K562 (cell line): ENCODE measurements around the gene MCCC2. TPM values are rescaled to one million over a fixed set of nuclear protein-coding genes. Genes with fewer than 3 reads are reported as not detected.

Experiments used
- AFF1 ChIP-seq, 2 experiments: fragments of 450-650 bp; IDR thresholded peaks; 2 replicates each; pipeline ENCODE4 v1.6.1; 2018; ENCODE audit warnings: mild to moderate bottlenecking in 2 of 2, low read depth in 1 of 2; ENCODE audit not compliant: partially characterized antibody in 2 of 2
- BCOR ChIP-seq: fragments of 450-650 bp; IDR thresholded peaks from 2 replicates; pipeline ENCODE4 v1.6.1; 2016
- GMEB1 ChIP-seq: fragments of 250-450 bp; sonication (Bioruptor Pico); IDR thresholded peaks from 2 replicates; pipeline ENCODE4 v1.4.0; 2020; ENCODE audit warnings: mild to moderate bottlenecking
- HINFP ChIP-seq: fragments of 450-650 bp; conservative IDR thresholded peaks from 2 replicates; pipeline ENCODE4 v1.6.1; 2016; ENCODE audit warnings: missing genetic modification characterization, low read depth, mild to moderate bottlenecking, control low read depth, missing compliant biosample characterization
- KHSRP ChIP-seq: fragments of 450-650 bp; IDR thresholded peaks from 2 replicates; pipeline ENCODE4 v1.6.1; 2017
- MEF2A ChIP-seq: IDR thresholded peaks from 2 replicates; pipeline ENCODE4 v1.6.1; 2011; ENCODE audit warnings: low read depth, mild to moderate bottlenecking, low read length, moderate library complexity; ENCODE audit not compliant: control insufficient read depth
- NRF1 ChIP-seq, 2 experiments: fragments of 450-650 bp; IDR thresholded peaks in 1 of 2; conservative IDR thresholded peaks in 1 of 2; 2 replicates each; pipeline ENCODE4 v1.6.1; 2014; ENCODE audit warnings: mild to moderate bottlenecking in 2 of 2
- POLR2G ChIP-seq: fragments of 200-400 bp; formaldehyde crosslinking; IDR thresholded peaks from 2 replicates; pipeline ENCODE4 v1.6.1; 2017; ENCODE audit warnings: low read depth, mild to moderate bottlenecking, antibody characterized with exemption, low read length, moderate library complexity
- PTBP1 ChIP-seq: fragments of 200-400 bp; formaldehyde crosslinking; IDR thresholded peaks from 2 replicates; pipeline ENCODE4 v1.6.1; 2017; ENCODE audit warnings: low read depth, low read length
- SUPT5H ChIP-seq: fragments of 450-650 bp; IDR thresholded peaks from 2 replicates; pipeline ENCODE4 v1.6.1; 2016
- TBP ChIP-seq: optimal IDR thresholded peaks from 2 replicates; pipeline ENCODE3; 2011; ENCODE audit warnings: low read depth, low read length, improper control_type of control experiment
- TEAD4 ChIP-seq, 2 experiments: sonication (generic) in 1 of 2; formaldehyde crosslinking in 1 of 2; IDR thresholded peaks; 2 replicates each; pipeline versions ENCODE4 v1.6.1 to v1.8.0; 2012 to 2022; ENCODE audit warnings: borderline replicate concordance in 1 of 2, inconsistent platforms in 1 of 2, low read length in 1 of 2, mild to moderate bottlenecking in 1 of 2, missing genetic modification reagents in 1 of 2
- ZNF311 ChIP-seq: fragments of 250-450 bp; sonication (Bioruptor Pico); IDR thresholded peaks from 2 replicates; pipeline ENCODE4 v1.4.0; 2020; ENCODE audit warnings: mild to moderate bottlenecking, moderate library complexity
- ZNF395 ChIP-seq: fragments of 200-800 bp; sonication (Bioruptor generic); IDR thresholded peaks from 2 replicates; pipeline ENCODE4 v1.6.1; 2017; ENCODE audit warnings: missing genetic modification characterization, missing compliant biosample characterization
- ZNF408 ChIP-seq: fragments of 250-450 bp; sonication (Bioruptor Pico); IDR thresholded peaks from 2 replicates; pipeline ENCODE4 v1.4.0; 2020; ENCODE audit warnings: low read depth, mild to moderate bottlenecking, moderate library complexity
- ZNF449 ChIP-seq: fragments of 250-450 bp; sonication (Bioruptor Pico); IDR thresholded peaks from 2 replicates; pipeline ENCODE4 v1.8.0; 2022; ENCODE audit warnings: moderate library complexity, mild to moderate bottlenecking, inconsistent platforms
- polyA plus RNA-seq, 8 experiments: library from polyadenylated mRNA; depleted of rRNA in 4 of 8; stranded (reverse) in 5 of 8; unstranded in 3 of 8; fragments of >200 nt; fragmentation: Nextera tagmentation in 2 of 8; fragmentation: Illumina TruSeq in 1 of 8; extraction: Ambion mirVana in 2 of 8; extraction: Trizol in 1 of 8; gene quantifications; 2 replicates each; pipeline versions ENCODE4 v1.2.1 to v1.2.3, GENCODE V29; 2011 to 2014; ENCODE audit warnings: inconsistent platforms in 1 of 8, missing spikeins in 1 of 8
- total RNA-seq, 7 experiments: library from RNA; depleted of rRNA in 6 of 7; stranded (reverse); fragments of >200 nt in 6 of 7; fragmentation: Illumina TruSeq in 2 of 7; extraction: Trizol in 2 of 7; gene quantifications; 2 replicates each; pipeline versions ENCODE4 v1.2.1 to v1.2.3, GENCODE V29; 2011 to 2021; ENCODE audit warnings: low replicate concordance in 1 of 7

Gene MCCC2
- total and polyA plus RNA-seq, 9 of the 15 experiments (the other 6 are each of a cell fraction or from before 2014, with no cell fraction given): 17.1 to 77.9 (median 52.5) TPM

GRCh38 chr5:71586941-71587765 lies at the start of gene MCCC2 (continued):
- peak in 1 of 2 experiments; percentile 45 for TF ChIP-seq AFF1 (IDR thresholded peaks at IDR 0.05; ENCODE audit: low read depth in 1 of 2, partially characterized antibody in 2 of 2)
- TF ChIP-seq TEAD4 (IDR thresholded peaks at IDR 0.05; ENCODE audit: low read length): no peak
- no peak for TF ChIP-seq TEAD4 (CRISPR knock-in tag; IDR thresholded peaks at IDR 0.05; ENCODE audit: borderline replicate concordance)
- TF ChIP-seq GMEB1 (CRISPR knock-in tag): no peak
- TF ChIP-seq HINFP (tag): no peak
- TF ChIP-seq SUPT5H: peak; percentile 87
- no peak for TF ChIP-seq MEF2A
- TF ChIP-seq PTBP1: 0 out of 2 replicates have a peak, but pooled peaks have one; percentile 16
- peak; percentile 81 for TF ChIP-seq TBP
- no peak for TF ChIP-seq BCOR
- peak; percentile 71 to 75 for TF ChIP-seq NRF1 (conservative IDR thresholded peaks at IDR 0.05 in 1 of 2, IDR thresholded peaks at IDR 0.05 in 1 of 2)
- TF ChIP-seq ZNF408 (CRISPR knock-in tag): no peak
- TF ChIP-seq ZNF449 (CRISPR knock-in tag): no peak
- peak; percentile 25; the same call in 1 of the 2 replicates for TF ChIP-seq KHSRP
- no peak for TF ChIP-seq ZNF311
- TF ChIP-seq POLR2G: peak; percentile 97
- TF ChIP-seq ZNF395: peak; percentile 53; the same call in 1 of the 2 replicates
